B cell (primary cell): ENCODE data around the gene MINPP1. TPM values are rescaled to one million over a fixed set of nuclear protein-coding genes. Genes with fewer than 3 reads are reported as not detected.

Experiments
- ATAC-seq: fragments of 200-7000 bp; cut with Tn5 transposase; one replicate; pipeline ENCODE4 v1.10.0; 2021; ENCODE audit warnings: low read depth, mild to moderate bottlenecking, moderate number of reproducible peaks, moderate library complexity
- CTCF ChIA-PET: fragments of 350-600 bp; sonication (Branson Sonifier 250); formaldehyde crosslinking; loops from one replicate; lab custom pipeline; 2021; ENCODE audit warnings: antibody characterized with exemption, inconsistent platforms; lab: Charles Lee
- POLR2A ChIA-PET: fragments of 350-600 bp; sonication (Branson Sonifier 250); formaldehyde crosslinking; loops from one replicate; lab custom pipeline; 2021; ENCODE audit warnings: antibody characterized with exemption; lab: Charles Lee
- DNase-seq: peaks from one replicate; pipeline ENCODE4 v3.0.0; 2013
- H2AFZ ChIP-seq: 2 replicates; pipeline ENCODE4 v1.6.1; 2012; ENCODE audit warnings: mild to moderate bottlenecking, low read depth, low read length; ENCODE audit not compliant: insufficient read depth, poor library complexity, severe bottlenecking
- H3K27ac ChIP-seq, 2 donors: 1 replicate in 1 of 2; 2 replicates in 1 of 2; pipeline ENCODE4 v1.5.1; 2012 to 2013; ENCODE audit warnings: low read length in 2 of 2, mild to moderate bottlenecking in 2 of 2, moderate library complexity in 1 of 2
- H3K27me3 ChIP-seq, 4 experiments: fragments of 200-600 bp in 1 of 4; sonication (generic) in 1 of 4; replicated peaks in 1 of 4; 1 replicate in 2 of 4; 2 replicates in 2 of 4; pipeline versions ENCODE4 v1.6.1 to v1.7.0; 2013 to 2016; ENCODE audit warnings: low read length in 3 of 4, mild to moderate bottlenecking in 2 of 4, mixed read lengths in 1 of 4, moderate library complexity in 1 of 4; ENCODE audit not compliant: insufficient read depth in 4 of 4, control insufficient read depth in 3 of 4; ENCODE audit errors: control extremely low read depth in 1 of 4
- H3K36me3 ChIP-seq, 2 experiments: replicated peaks in 1 of 2; 1 replicate in 1 of 2; 2 replicates in 1 of 2; pipeline versions ENCODE4 v1.6.1 to v1.7.1; 2013; ENCODE audit warnings: low read length in 1 of 2; ENCODE audit not compliant: insufficient read depth in 2 of 2, control insufficient read depth in 1 of 2; ENCODE audit errors: control extremely low read depth in 1 of 2, extremely low read depth in 1 of 2
- H3K4me1 ChIP-seq, 2 donors: fragments of 200-600 bp in 1 of 2; sonication (generic) in 1 of 2; 1 replicate in 1 of 2; 2 replicates in 1 of 2; pipeline versions ENCODE4 v1.5.1 to v1.6.1; 2013 to 2017; ENCODE audit warnings: low read length in 2 of 2; ENCODE audit not compliant: control insufficient read depth in 2 of 2, insufficient read depth in 2 of 2
- H3K4me2 ChIP-seq: replicated peaks from 2 replicates; pipeline ENCODE3; 2012; ENCODE audit warnings: mild to moderate bottlenecking, low read depth, low read length; ENCODE audit not compliant: poor library complexity, severe bottlenecking
- H3K4me3 ChIP-seq, 5 experiments: fragments of 200-600 bp in 1 of 5; sonication (generic) in 1 of 5; 1 replicate in 3 of 5; 2 replicates in 2 of 5; pipeline versions ENCODE4 v1.5.1 to v1.7.0; 2011 to 2016; ENCODE audit warnings: low read length in 4 of 5, mild to moderate bottlenecking in 4 of 5, low read depth in 2 of 5, control low read depth in 1 of 5, moderate library complexity in 1 of 5; ENCODE audit not compliant: insufficient read depth in 1 of 5; ENCODE audit errors: control extremely low read depth in 1 of 5, extremely low read depth in 1 of 5
- H3K79me2 ChIP-seq: fragments of 200-600 bp; sonication (generic); one replicate; pipeline ENCODE4 v1.6.0; 2016; ENCODE audit warnings: low read length; ENCODE audit not compliant: control insufficient read depth, insufficient read depth
- H3K9ac ChIP-seq: fragments of 200-600 bp; sonication (generic); 2 replicates; pipeline ENCODE4 v1.6.1; 2017; ENCODE audit warnings: mild to moderate bottlenecking, low read length, moderate library complexity
- H3K9me3 ChIP-seq, 3 donors: one replicate each; pipeline versions ENCODE4 v1.6.1 to v1.7.1; 2013; ENCODE audit warnings: low read length in 2 of 3; ENCODE audit not compliant: control insufficient read depth in 2 of 3, insufficient read depth in 1 of 3; ENCODE audit errors: control extremely low read depth in 1 of 3
- H4K20me1 ChIP-seq: 2 replicates; pipeline ENCODE4 v1.6.0; 2012; ENCODE audit warnings: mild to moderate bottlenecking, low read length; ENCODE audit not compliant: insufficient read depth, control insufficient read depth, poor library complexity, severe bottlenecking
- H3K27ac Mint-ChIP-seq: one replicate; pipeline ENCODE4 v1.8.0; 2021; ENCODE audit warnings: mixed read lengths
- H3K27me3 Mint-ChIP-seq: one replicate; pipeline ENCODE4 v1.8.0; 2021; ENCODE audit warnings: mixed read lengths
- H3K4me1 Mint-ChIP-seq: one replicate; pipeline ENCODE4 v1.8.0; 2021; ENCODE audit warnings: mixed read lengths
- H3K4me3 Mint-ChIP-seq: one replicate; pipeline ENCODE4 v1.8.0; 2021; ENCODE audit warnings: mixed read lengths
- H3K9me3 Mint-ChIP-seq: one replicate; pipeline ENCODE4 v1.8.0; 2022; ENCODE audit warnings: mixed read lengths; ENCODE audit not compliant: insufficient read depth
- CTCF ChIP-seq: fragments of 200-600 bp; IDR thresholded peaks from one replicate; pipeline ENCODE4 v1.8.0; 2022; ENCODE audit warnings: antibody characterized with exemption, mild to moderate bottlenecking
- EZH2 ChIP-seq: IDR thresholded peaks from 2 replicates; pipeline ENCODE4 v1.6.1; 2012; ENCODE audit warnings: borderline replicate concordance, low read depth, mild to moderate bottlenecking, moderate library complexity, low read length; ENCODE audit not compliant: insufficient read depth, poor library complexity, severe bottlenecking
- WGBS: methylation state at CpG from one replicate; pipeline ENCODE4 v1.1.5; 2013; ENCODE audit warnings: missing lambda C conversion rate; ENCODE audit not compliant: insufficient coverage; 5-methylcytosine and 5-hydroxymethylcytosine counted together
- intact Hi-C: fragments of 100-400 bp; cut with micrococcal nuclease; formaldehyde crosslinking; loops from one replicate; pipeline ENCODE4 v1.10.0; 2022
- polyA plus RNA-seq: library from polyadenylated mRNA; depleted of rRNA; stranded (reverse); fragments of >200 nt; gene quantifications from 2 replicates; pipeline ENCODE4 v1.2.3, GENCODE V29; 2012
- total RNA-seq, 2 donors: library from RNA; stranded (reverse); fragments of 120-200 nt in 1 of 2; gene quantifications; 1 replicate in 1 of 2; 2 replicates in 1 of 2; pipeline versions ENCODE4 v1.2.3 to v1.2.4, GENCODE V29; 2013 to 2022

Gene MINPP1
- total and polyA plus RNA-seq, 2 donors (not counting 1 experiment from before 2014, with no cell fraction given) = 2.7 to 9.4 TPM

- TF ChIP-seq EZH2 (no peak), CTCF (peak; percentile 58)
- POLR2A ChIA-PET = no interaction called here
Observed at GRCh38 chr10:87505366-87506111, 846 bp downstream of the MINPP1 start.

GRCh38 chr10:87506956-87507355 lies 2.3 kb downstream of the MINPP1 start:
- Histone ChIP-seq H3K27ac (no peak overlapping the region), H3K4me3 (no peak overlapping the region), H3K9ac (no peak overlapping the region), H3K36me3 (peaks cover 3 to 7% of the 10 kb centered on the region in 2 experiments), H3K4me2 (no peak overlapping the region), H4K20me1 (no peaks in the 10 kb centered on the region), H3K79me2 (peaks cover 21% of the 10 kb centered on the region), H3K4me1 (peaks cover 14 to 15% of the 10 kb centered on the region in 2 donors), H2AFZ (no peak overlapping the region), H3K9me3 (no peaks in the 10 kb centered on the region), H3K27me3 (no peaks in the 10 kb centered on the region)
- DNase-seq = no peak
- H3K4me1 Mint-ChIP-seq = peaks cover 17% of the 10 kb centered on the region
- WGBS = 100% methylated on average over 2 of the region's 3 CpGs
- H3K27me3 Mint-ChIP-seq = peaks cover 4% of the 10 kb centered on the region
- no peak for ATAC-seq
- H3K27ac Mint-ChIP-seq = no peak overlapping the region
- no peak overlapping the region for H3K4me3 Mint-ChIP-seq
- TF ChIP-seq CTCF (no peak), EZH2 (no peak)
- ChIA-PET CTCF (no interaction called here), POLR2A (no interaction called here)
- intact Hi-C loops = loop anchor here (10.0 kb wide), 1 partner anchor 572 kb away; no protein-coding TSS in a partner anchor
- no peaks in the 10 kb centered on the region for H3K9me3 Mint-ChIP-seq

More at GRCh38 chr10:87505366-87506111, 846 bp downstream of the MINPP1 start:
- peak; percentile 61 for DNase-seq
- Histone ChIP-seq H3K27ac (peak overlapping the region in 1 of 2 donors; percentile 64), H3K4me3 (peak overlapping the region; percentile 54 to 92 (median 84)), H3K9me3 (no peaks in the 10 kb centered on the region), H3K9ac (peak overlapping the region; percentile 89), H3K36me3 (peaks cover 0 to 1% of the 10 kb centered on the region in 2 experiments), H3K79me2 (peaks cover 21% of the 10 kb centered on the region), H3K27me3 (peaks cover 0 to 2% (median 0%) of the 10 kb centered on the region in 4 experiments), H2AFZ (peak overlapping the region; percentile 94), H3K4me1 (peaks cover 14 to 15% of the 10 kb centered on the region in 2 donors), H3K4me2 (peak overlapping the region; percentile 91), H4K20me1 (no peaks in the 10 kb centered on the region)
- Mint-ChIP-seq H3K4me3 (peak overlapping the region; percentile 90), H3K4me1 (peaks cover 17% of the 10 kb centered on the region), H3K27ac (peak overlapping the region; percentile 39), H3K27me3 (peaks cover 10% of the 10 kb centered on the region), H3K9me3 (no peaks in the 10 kb centered on the region)
- intact Hi-C loops = loop anchor here (10.0 kb wide), 1 partner anchor 571 kb away; no protein-coding TSS in a partner anchor
- CTCF ChIA-PET = interaction anchor here (0.6 kb wide), 2 partner anchors 10 to 429 kb away, joined by 3 to 4 read pairs; no protein-coding TSS in a partner anchor
- WGBS = 2% methylated on average over 33 of the region's 41 CpGs
- ATAC-seq = peak; percentile 51
